PC-3 (cell line): ENCODE measurements around the gene KRTAP12-3. TPM values are rescaled to one million over a fixed set of nuclear protein-coding genes. Genes with fewer than 3 reads are reported as not detected.

Experiments
- ATAC-seq: fragments of 200-7000 bp; cut with Tn5 transposase; 2 replicates; pipeline ENCODE4 v1.9.1; 2020; ENCODE audit warnings: mild to moderate bottlenecking, moderate library complexity
- BruUV-seq: library from RNA; stranded (reverse); fragments of 400-500 nt; replicated peaks from 2 replicates; lab custom pipeline; 2021; lab: Mats Ljungman, UMichigan
- CTCF ChIA-PET: fragments of 300-600 bp; sonication (Branson Sonifier 250); formaldehyde crosslinking; loops from one replicate; lab custom pipeline; 2022; ENCODE audit warnings: antibody characterized with exemption; lab: Charles Lee
- POLR2A ChIA-PET: fragments of 300-600 bp; sonication (Branson Sonifier 250); formaldehyde crosslinking; loops from one replicate; lab custom pipeline; 2022; ENCODE audit warnings: antibody characterized with exemption; ENCODE audit not compliant: unreplicated experiment; lab: Charles Lee
- DNase-seq: peaks from one replicate; pipeline ENCODE4 v3.0.0-alpha.2; 2015
- H2AFZ ChIP-seq: fragments of 300-600 bp; sonication (generic); 2 replicates; pipeline ENCODE4 v1.6.0; 2016; ENCODE audit warnings: antibody characterized with exemption, low read length
- H3F3A ChIP-seq: fragments of 300-600 bp; sonication (generic); one replicate; pipeline ENCODE4 v1.6.0; 2017; ENCODE audit warnings: antibody characterized with exemption, low read length, control low read depth, mild to moderate bottlenecking; ENCODE audit not compliant: unreplicated experiment
- H3K27ac ChIP-seq: fragments of 300-600 bp; sonication (generic); 2 replicates; pipeline ENCODE4 v1.5.1; 2016; ENCODE audit warnings: mild to moderate bottlenecking, low read length
- H3K27me3 ChIP-seq: fragments of 300-600 bp; sonication (generic); 2 replicates; pipeline ENCODE4 v1.6.1; 2016; ENCODE audit warnings: low read length, mixed read lengths
- H3K36me3 ChIP-seq: fragments of 300-600 bp; sonication (generic); 2 replicates; pipeline ENCODE4 v1.6.1; 2016; ENCODE audit warnings: low read depth, mixed run types, low read length, mixed read lengths
- H3K4me1 ChIP-seq: fragments of 300-600 bp; sonication (generic); 2 replicates; pipeline ENCODE4 v1.5.1; 2016; ENCODE audit warnings: low read length; ENCODE audit not compliant: insufficient read depth
- H3K4me2 ChIP-seq: fragments of 300-600 bp; sonication (generic); 2 replicates; pipeline ENCODE4 v1.6.0; 2016; ENCODE audit warnings: low read length
- H3K4me3 ChIP-seq: fragments of 300-600 bp; sonication (generic); 2 replicates; pipeline ENCODE4 v1.5.1; 2016; ENCODE audit warnings: mild to moderate bottlenecking, low read length, mixed read lengths
- H3K79me2 ChIP-seq: fragments of 300-600 bp; sonication (generic); 2 replicates; pipeline ENCODE4 v1.6.1; 2017; ENCODE audit warnings: low read length, mixed read lengths
- H3K9ac ChIP-seq: fragments of 300-600 bp; sonication (generic); 2 replicates; pipeline ENCODE4 v1.6.0; 2016; ENCODE audit warnings: mild to moderate bottlenecking, low read length
- H3K9me2 ChIP-seq: fragments of 300-600 bp; sonication (generic); replicated peaks from 2 replicates; pipeline ENCODE4 v1.6.1; 2016; ENCODE audit warnings: mixed run types, low read length, mixed read lengths
- H3K9me3 ChIP-seq: fragments of 300-600 bp; sonication (generic); 2 replicates; pipeline ENCODE4 v1.6.1; 2016; ENCODE audit warnings: low read length, mixed read lengths
- H4K20me1 ChIP-seq: fragments of 300-600 bp; sonication (generic); 2 replicates; pipeline ENCODE4 v1.6.1; 2016; ENCODE audit warnings: low read length, mixed read lengths
- EZH2 ChIP-seq: fragments of 300-600 bp; sonication (generic); IDR thresholded peaks from one replicate; pipeline ENCODE4 v1.6.1; 2017; ENCODE audit warnings: antibody characterized with exemption, mild to moderate bottlenecking, low read length; ENCODE audit not compliant: unreplicated experiment
- EZH2phosphoT487 ChIP-seq: fragments of 300-600 bp; sonication (generic); IDR thresholded peaks from 2 replicates; pipeline ENCODE4 v1.6.1; 2018; ENCODE audit warnings: mild to moderate bottlenecking, antibody characterized with exemption, low read length, borderline replicate concordance
- intact Hi-C: fragments of 100-400 bp; cut with micrococcal nuclease; formaldehyde crosslinking; loops from 2 replicates; pipeline ENCODE4 v1.9.0; 2023
- total RNA-seq: library from RNA; depleted of rRNA; stranded (reverse); fragments of >200 nt; gene quantifications from 2 replicates; pipeline ENCODE4 v1.2.3, GENCODE V29; 2014
- TF ChIP-seq, protein P1 (sequence below): fragments of 300-600 bp; sonication (generic); conservative IDR thresholded peaks from 2 replicates; pipeline ENCODE4 v1.5.1; 2017; ENCODE audit warnings: antibody characterized with exemption, low read depth, mild to moderate bottlenecking, low read length

Gene KRTAP12-3
- total RNA-seq, 1 experiment from 2014 or later: not detected

DNA sequence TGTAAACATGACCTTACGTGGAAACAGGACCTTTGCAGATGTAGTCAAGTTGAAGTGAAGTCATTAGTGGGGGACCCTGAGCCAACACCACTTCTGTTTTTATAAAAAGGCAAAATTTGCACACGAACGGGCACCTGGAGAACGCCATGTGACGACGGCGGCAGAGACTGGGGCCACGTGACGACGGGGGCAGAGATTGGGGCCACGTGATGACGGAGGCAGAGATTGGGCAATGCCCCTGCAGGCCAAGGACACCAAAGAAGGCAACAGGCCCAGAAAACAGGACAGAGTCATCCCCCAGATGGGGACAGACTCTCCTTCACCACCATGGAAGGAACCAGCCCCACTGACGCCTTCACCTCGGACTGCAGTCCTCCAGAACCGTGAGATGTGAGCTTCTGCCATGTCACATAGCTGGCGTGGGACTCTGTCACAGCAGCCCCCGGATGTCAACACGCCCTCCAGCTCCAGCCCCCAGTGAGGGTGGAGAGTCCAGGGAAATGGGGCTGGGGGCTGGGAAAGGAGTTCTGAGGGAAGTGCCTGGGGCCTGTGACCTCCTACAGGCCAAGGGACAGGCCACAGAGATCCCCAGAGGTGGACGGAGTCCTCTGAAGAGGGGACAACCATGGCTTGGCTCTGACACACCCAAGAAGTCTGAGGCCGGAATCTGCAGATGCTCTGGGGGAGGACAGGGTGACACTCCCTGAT, 7.3 kb upstream of the KRTAP12-3 start:
- H3K9ac ChIP-seq: no peak overlapping the region
- TF ChIP-seq EZH2phosphoT487 (no peak), EZH2 (no peak)
- TF ChIP-seq, protein P1, sequence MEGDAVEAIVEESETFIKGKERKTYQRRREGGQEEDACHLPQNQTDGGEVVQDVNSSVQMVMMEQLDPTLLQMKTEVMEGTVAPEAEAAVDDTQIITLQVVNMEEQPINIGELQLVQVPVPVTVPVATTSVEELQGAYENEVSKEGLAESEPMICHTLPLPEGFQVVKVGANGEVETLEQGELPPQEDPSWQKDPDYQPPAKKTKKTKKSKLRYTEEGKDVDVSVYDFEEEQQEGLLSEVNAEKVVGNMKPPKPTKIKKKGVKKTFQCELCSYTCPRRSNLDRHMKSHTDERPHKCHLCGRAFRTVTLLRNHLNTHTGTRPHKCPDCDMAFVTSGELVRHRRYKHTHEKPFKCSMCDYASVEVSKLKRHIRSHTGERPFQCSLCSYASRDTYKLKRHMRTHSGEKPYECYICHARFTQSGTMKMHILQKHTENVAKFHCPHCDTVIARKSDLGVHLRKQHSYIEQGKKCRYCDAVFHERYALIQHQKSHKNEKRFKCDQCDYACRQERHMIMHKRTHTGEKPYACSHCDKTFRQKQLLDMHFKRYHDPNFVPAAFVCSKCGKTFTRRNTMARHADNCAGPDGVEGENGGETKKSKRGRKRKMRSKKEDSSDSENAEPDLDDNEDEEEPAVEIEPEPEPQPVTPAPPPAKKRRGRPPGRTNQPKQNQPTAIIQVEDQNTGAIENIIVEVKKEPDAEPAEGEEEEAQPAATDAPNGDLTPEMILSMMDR: no peak
- no peaks in the 10 kb centered on the region for H3K9me3 ChIP-seq
- H3K27me3 ChIP-seq: no peaks in the 10 kb centered on the region
- no peak overlapping the region for H3K4me3 ChIP-seq
- no peaks in the 10 kb centered on the region for H3K36me3 ChIP-seq
- H3F3A ChIP-seq: no peaks in the 10 kb centered on the region
- no peak overlapping the region for H3K27ac ChIP-seq
- H3K79me2 ChIP-seq: no peaks in the 10 kb centered on the region
- intact Hi-C loops: no loop called here
- CTCF ChIA-PET: no interaction called here
- no peaks in the 10 kb centered on the region for H3K4me1 ChIP-seq
- POLR2A ChIA-PET: no interaction called here
- no peak overlapping the region for H3K4me2 ChIP-seq
- no peak for DNase-seq
- H2AFZ ChIP-seq: no peak overlapping the region
- ATAC-seq: no peak
- no peaks in the 10 kb centered on the region for H3K9me2 ChIP-seq
- BruUV-seq: no TSS peak
- no peaks in the 10 kb centered on the region for H4K20me1 ChIP-seq

DNA sequence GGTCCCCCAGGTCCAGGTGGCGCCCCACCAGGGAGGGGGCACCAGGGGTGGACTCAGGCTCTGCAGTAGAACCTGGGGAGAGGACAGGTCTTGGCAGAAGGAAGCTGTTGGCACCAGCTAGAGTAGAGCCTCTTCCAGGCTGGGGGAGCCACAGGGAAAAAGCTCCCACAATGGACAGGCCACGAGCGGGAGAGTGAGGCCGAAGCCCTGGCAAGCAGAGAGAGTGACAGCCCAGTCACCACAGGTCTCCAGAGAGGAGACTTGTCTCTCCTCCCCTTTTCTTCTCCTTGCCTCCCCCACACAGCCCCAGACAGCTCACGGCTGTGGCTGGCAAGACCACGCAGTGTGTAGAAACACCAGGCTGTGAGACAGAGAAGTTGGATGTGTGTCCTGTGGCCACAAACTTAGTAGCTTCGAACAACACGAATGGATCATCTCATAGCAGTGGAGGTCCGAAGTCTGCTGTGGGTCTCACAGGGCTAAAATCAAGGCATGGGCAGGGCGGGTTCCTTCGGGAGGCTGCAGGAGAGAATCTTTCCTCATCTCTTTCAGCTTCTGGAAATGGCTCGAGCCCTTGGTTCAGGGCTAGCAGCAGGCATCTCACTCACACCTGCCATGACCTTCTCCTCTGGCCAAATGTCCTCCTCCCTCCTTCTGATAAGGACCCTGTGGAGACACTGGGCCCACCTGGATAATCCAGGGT, 6.6 kb upstream of the KRTAP12-3 start:
- POLR2A ChIA-PET: no interaction called here
- no peaks in the 10 kb centered on the region for H3K27me3 ChIP-seq
- CTCF ChIA-PET: no interaction called here

More for the DNA sequence above, 6.6 kb upstream of the KRTAP12-3 start:
- TF ChIP-seq, protein P1: no peak
- TF ChIP-seq EZH2: no peak
- no peak for TF ChIP-seq EZH2phosphoT487
- intact Hi-C loops: no loop called here
- H3K9ac ChIP-seq: no peak overlapping the region
- no peaks in the 10 kb centered on the region for H4K20me1 ChIP-seq
- H3K9me3 ChIP-seq: no peaks in the 10 kb centered on the region
- H3K4me2 ChIP-seq: no peak overlapping the region
- H3K4me1 ChIP-seq: no peaks in the 10 kb centered on the region
- H3K4me3 ChIP-seq: no peak overlapping the region
- H3K36me3 ChIP-seq: no peaks in the 10 kb centered on the region
- H3K9me2 ChIP-seq: no peaks in the 10 kb centered on the region
- no peaks in the 10 kb centered on the region for H3F3A ChIP-seq
- H2AFZ ChIP-seq: no peak overlapping the region
- no peak for ATAC-seq
- no TSS peak for BruUV-seq
- H3K27ac ChIP-seq: no peak overlapping the region
- no peaks in the 10 kb centered on the region for H3K79me2 ChIP-seq
- no peak for DNase-seq
